GM23338 (cell line): ENCODE measurements around the gene H1-8. TPM values are rescaled to one million over a fixed set of nuclear protein-coding genes. Genes with fewer than 3 reads are reported as not detected.

ENCODE experiments used
- ATAC-seq: fragments of 200-7000 bp; cut with Tn5 transposase; 3 replicates; pipeline ENCODE4 v1.9.1; 2020
- DNase-seq: peaks from one replicate; pipeline ENCODE4 v3.0.0-alpha.2; 2015; ENCODE audit warnings: low spot score
- H2AFZ ChIP-seq: fragments of 200-600 bp; sonication (generic); 2 replicates; pipeline ENCODE4 v1.8.0; 2016; ENCODE audit warnings: antibody characterized with exemption, mild to moderate bottlenecking, moderate library complexity
- H3F3A ChIP-seq: fragments of 200-600 bp; sonication (generic); replicated peaks from 2 replicates; pipeline ENCODE4 v1.8.0; 2017; ENCODE audit warnings: antibody characterized with exemption, mixed run types, low read depth
- H3K27ac ChIP-seq: fragments of 200-600 bp; sonication (generic); 2 replicates; pipeline ENCODE4 v1.6.1; 2016; ENCODE audit warnings: low read depth
- H3K27me3 ChIP-seq: fragments of 200-600 bp; sonication (generic); 2 replicates; pipeline ENCODE4 v1.8.0; 2016; ENCODE audit warnings: mild to moderate bottlenecking, mixed run types, moderate library complexity; ENCODE audit not compliant: insufficient read depth
- H3K36me3 ChIP-seq: fragments of 200-600 bp; sonication (generic); 2 replicates; pipeline ENCODE4 v1.8.0; 2016; ENCODE audit warnings: mild to moderate bottlenecking; ENCODE audit not compliant: insufficient read depth
- H3K4me1 ChIP-seq: fragments of 200-600 bp; sonication (generic); 2 replicates; pipeline ENCODE4 v1.8.0; 2016; ENCODE audit warnings: mild to moderate bottlenecking, moderate library complexity; ENCODE audit not compliant: insufficient read depth
- H3K4me2 ChIP-seq: fragments of 200-600 bp; sonication (generic); 2 replicates; pipeline ENCODE4 v1.7.1; 2017; ENCODE audit warnings: mixed run types
- H3K4me3 ChIP-seq: fragments of 200-600 bp; sonication (generic); 2 replicates; pipeline ENCODE4 v1.6.1; 2016; ENCODE audit warnings: mixed run types
- H3K79me2 ChIP-seq: fragments of 200-600 bp; sonication (generic); replicated peaks from 2 replicates; pipeline ENCODE4 v1.8.0; 2017; ENCODE audit warnings: mild to moderate bottlenecking; ENCODE audit not compliant: insufficient read depth
- H3K9me2 ChIP-seq: fragments of 200-600 bp; sonication (generic); 2 replicates; pipeline ENCODE4 v1.8.0; 2017; ENCODE audit not compliant: insufficient read depth
- H4K20me1 ChIP-seq: fragments of 200-600 bp; sonication (generic); replicated peaks from 2 replicates; pipeline ENCODE4 v1.8.0; 2017; ENCODE audit warnings: mild to moderate bottlenecking; ENCODE audit not compliant: insufficient read depth
- H3K27ac Mint-ChIP-seq: 2 replicates; pipeline ENCODE4 v1.8.0; 2020; ENCODE audit warnings: inconsistent platforms, mild to moderate bottlenecking, moderate library complexity, mixed read lengths
- H3K27me3 Mint-ChIP-seq: 3 replicates; pipeline ENCODE4 v1.8.0; 2022; ENCODE audit warnings: low read depth, mild to moderate bottlenecking, moderate library complexity, mixed read lengths, inconsistent platforms; ENCODE audit not compliant: insufficient read depth, poor library complexity
- H3K36me3 Mint-ChIP-seq: 3 replicates; pipeline ENCODE4 v1.8.0; 2021; ENCODE audit warnings: low read depth, mild to moderate bottlenecking, inconsistent platforms, moderate library complexity, mixed read lengths
- H3K4me1 Mint-ChIP-seq: 3 replicates; pipeline ENCODE4 v1.8.0; 2020; ENCODE audit warnings: mild to moderate bottlenecking, inconsistent platforms, mixed read lengths
- H3K4me3 Mint-ChIP-seq: 3 replicates; pipeline ENCODE4 v1.8.0; 2021; ENCODE audit warnings: moderate library complexity, mild to moderate bottlenecking, inconsistent platforms, mixed read lengths
- H3K9me3 Mint-ChIP-seq: 3 replicates; pipeline ENCODE4 v1.8.0; 2020; ENCODE audit warnings: moderate library complexity, mild to moderate bottlenecking, inconsistent platforms, mixed read lengths
- CREB1 ChIP-seq: fragments of 250-450 bp; sonication (Bioruptor Pico); IDR thresholded peaks from 2 replicates; pipeline ENCODE4 v1.5.0; 2020; ENCODE audit warnings: low read depth, mild to moderate bottlenecking, moderate library complexity
- CTCF ChIP-seq, 2 experiments: fragments of 200-600 bp in 1 of 2; sonication (generic) in 1 of 2; conservative IDR thresholded peaks; 2 replicates each; pipeline versions ENCODE4 v1.5.1 to v1.6.1; 2016 to 2017; ENCODE audit warnings: antibody characterized with exemption in 2 of 2, low read depth in 2 of 2, mild to moderate bottlenecking in 2 of 2, moderate library complexity in 1 of 2
- ETS1 ChIP-seq: IDR thresholded peaks from 2 replicates; pipeline ENCODE4 v1.6.1; 2016; ENCODE audit warnings: antibody characterized with exemption
- EZH2 ChIP-seq: fragments of 200-600 bp; sonication (generic); IDR thresholded peaks from one replicate; pipeline ENCODE4 v1.8.0; 2017; ENCODE audit warnings: antibody characterized with exemption, mild to moderate bottlenecking, low read depth; ENCODE audit not compliant: unreplicated experiment
- EZH2phosphoT487 ChIP-seq: fragments of 200-600 bp; sonication (generic); IDR thresholded peaks from one replicate; pipeline ENCODE4 v1.8.1; 2018; ENCODE audit warnings: antibody characterized with exemption; ENCODE audit not compliant: unreplicated experiment
- JUNB ChIP-seq: IDR thresholded peaks from one replicate; pipeline ENCODE4 v1.6.1; 2016; ENCODE audit warnings: antibody characterized with exemption; ENCODE audit not compliant: unreplicated experiment
- NANOG ChIP-seq: IDR thresholded peaks from 2 replicates; pipeline ENCODE4 v1.6.1; 2016; ENCODE audit warnings: antibody characterized with exemption, borderline replicate concordance
- POLR2AphosphoS5 ChIP-seq: IDR thresholded peaks from 2 replicates; pipeline ENCODE4 v1.6.1; 2016; ENCODE audit warnings: antibody characterized with exemption, low read depth
- REST ChIP-seq: IDR thresholded peaks from one replicate; pipeline ENCODE4 v1.6.1; 2018; ENCODE audit warnings: antibody characterized with exemption; ENCODE audit not compliant: unreplicated experiment
- STAT1 ChIP-seq: IDR thresholded peaks from one replicate; pipeline ENCODE4 v1.6.1; 2016; ENCODE audit warnings: antibody characterized with exemption; ENCODE audit not compliant: unreplicated experiment
- ZNF114 ChIP-seq: fragments of 250-450 bp; sonication (Bioruptor Pico); IDR thresholded peaks from 2 replicates; pipeline ENCODE4 v1.5.0; 2020; ENCODE audit warnings: mild to moderate bottlenecking, moderate library complexity
- ZNF331 ChIP-seq: fragments of 250-450 bp; sonication (Bioruptor Pico); IDR thresholded peaks from 2 replicates; pipeline ENCODE4 v1.5.0; 2020; ENCODE audit warnings: low read depth, mild to moderate bottlenecking, moderate library complexity
- ZNF462 ChIP-seq: fragments of 250-450 bp; sonication (Bioruptor Pico); IDR thresholded peaks from 2 replicates; pipeline ENCODE4 v1.5.0; 2020; ENCODE audit warnings: mild to moderate bottlenecking, moderate library complexity
- polyA plus RNA-seq: library from polyadenylated mRNA; unstranded; fragments of >200 nt; fragmentation: Nextera tagmentation; extraction: Ambion mirVana; gene quantifications from 2 replicates; pipeline ENCODE4 v1.2.1, GENCODE V29; 2016
- total RNA-seq: library from RNA; depleted of rRNA; stranded (reverse); fragments of >200 nt; shearing (Covaris generic); gene quantifications from 2 replicates; pipeline ENCODE4 v1.2.3, GENCODE V29; 2014

H1-8 gene
- total and polyA plus RNA-seq, 2 experiments from 2014 or later = not detected

GRCh38 chr3:129571605-129572547 is 28.9 kb downstream of the H1-8 start:
- Mint-ChIP-seq H3K4me3 (no peak overlapping the region), H3K4me1 (peaks cover 14% of the 10 kb centered on the region), H3K27me3 (peaks cover 3% of the 10 kb centered on the region), H3K27ac (peak overlapping the region; percentile 24; the same call in 1 of the 2 replicates), H3K9me3 (no peaks in the 10 kb centered on the region; the same call in 2 of the 3 replicates), H3K36me3 (peaks cover 2% of the 10 kb centered on the region; the same call in 1 of the 3 replicates)
- Histone ChIP-seq H3K27ac (no peak overlapping the region), H3K4me1 (no peaks in the 10 kb centered on the region), H4K20me1 (no peaks in the 10 kb centered on the region), H3K9me2 (no peaks in the 10 kb centered on the region), H3F3A (no peaks in the 10 kb centered on the region), H3K79me2 (no peaks in the 10 kb centered on the region), H3K4me2 (no peak overlapping the region), H3K4me3 (no peak overlapping the region), H2AFZ (no peak overlapping the region), H3K36me3 (no peaks in the 10 kb centered on the region), H3K27me3 (no peaks in the 10 kb centered on the region)
- no peak for DNase-seq
- TF ChIP-seq EZH2phosphoT487 (no peak), POLR2AphosphoS5 (no peak), REST (no peak), JUNB (no peak), ZNF114 (CRISPR knock-in tag) (no peak), ZNF331 (CRISPR knock-in tag) (no peak), ETS1 (no peak), STAT1 (no peak), CTCF (conservative IDR thresholded peaks at IDR 0.05; ENCODE audit: low read depth in 2 of 2) (no peak), CREB1 (no peak), ZNF462 (CRISPR knock-in tag) (no peak), NANOG (no peak), EZH2 (no peak)
- ATAC-seq = no peak
